GM21390 (cell line): ENCODE data around the gene NTM.

ENCODE experiments used
- ATAC-seq: cut with Tn5 transposase; IDR thresholded peaks from one replicate; pipeline ENCODE4 v1.9.1; 2021; ENCODE audit not compliant: unreplicated experiment

Gene NTM

DNA sequence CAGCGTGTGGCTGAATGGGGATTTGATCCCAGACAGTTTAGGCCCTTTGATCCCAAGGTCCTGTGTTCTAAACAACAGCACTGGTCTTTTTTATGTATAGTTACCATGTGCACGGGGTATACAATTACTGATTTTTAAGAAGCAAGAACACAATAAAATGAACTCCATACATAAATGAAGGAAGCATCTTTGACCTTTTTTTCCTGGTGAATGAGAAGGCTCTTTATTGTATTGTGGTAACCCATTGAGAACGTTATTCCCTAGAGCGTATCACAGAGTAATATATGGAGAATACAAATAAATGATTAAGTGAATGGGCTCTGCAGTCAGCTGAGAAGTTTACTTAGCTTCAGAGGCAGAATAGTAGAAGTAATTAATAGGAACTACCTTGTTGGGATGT is 563.6 kb downstream of the NTM start:
- ATAC-seq: no peak

DNA sequence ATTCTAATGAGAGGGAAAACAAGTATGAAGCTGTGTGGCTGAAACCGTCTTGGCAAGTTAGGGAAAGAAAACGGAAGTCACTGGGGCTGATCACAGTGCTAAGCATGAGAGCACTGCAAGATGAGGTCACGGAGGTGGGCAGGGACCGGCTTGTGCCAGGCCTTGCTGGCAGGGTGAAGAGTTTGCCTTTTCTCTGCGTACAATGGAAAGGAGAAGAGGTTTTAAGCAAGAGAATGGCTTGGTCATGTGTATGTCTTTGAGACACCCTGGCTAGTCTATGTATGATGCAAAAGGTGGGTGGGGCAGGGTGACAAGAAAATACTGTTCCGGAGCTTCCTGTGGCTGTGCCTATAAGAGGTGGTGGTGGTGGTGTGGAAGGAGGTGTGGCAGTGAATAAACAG is 567.9 kb downstream of the NTM start:
- no peak for ATAC-seq

DNA sequence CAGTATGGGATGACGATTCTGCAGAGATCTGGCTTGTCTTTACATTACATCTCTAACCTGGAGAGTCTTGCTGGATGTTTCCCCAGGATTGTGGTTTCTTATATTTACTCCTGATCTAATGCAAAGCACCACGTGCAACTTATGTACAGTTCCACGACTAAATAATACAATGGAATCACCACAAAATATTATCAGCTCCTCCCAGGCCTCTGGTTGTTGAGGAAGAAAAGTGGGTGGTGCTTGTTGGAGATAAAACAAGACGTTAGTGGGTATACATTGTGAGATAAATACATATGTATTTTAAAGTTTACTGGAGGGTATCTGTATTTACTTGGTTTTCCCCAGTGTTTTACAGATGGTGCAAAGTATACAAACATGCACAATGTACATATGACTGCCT is 569.7 kb downstream of the NTM start:
- no peak for ATAC-seq

DNA sequence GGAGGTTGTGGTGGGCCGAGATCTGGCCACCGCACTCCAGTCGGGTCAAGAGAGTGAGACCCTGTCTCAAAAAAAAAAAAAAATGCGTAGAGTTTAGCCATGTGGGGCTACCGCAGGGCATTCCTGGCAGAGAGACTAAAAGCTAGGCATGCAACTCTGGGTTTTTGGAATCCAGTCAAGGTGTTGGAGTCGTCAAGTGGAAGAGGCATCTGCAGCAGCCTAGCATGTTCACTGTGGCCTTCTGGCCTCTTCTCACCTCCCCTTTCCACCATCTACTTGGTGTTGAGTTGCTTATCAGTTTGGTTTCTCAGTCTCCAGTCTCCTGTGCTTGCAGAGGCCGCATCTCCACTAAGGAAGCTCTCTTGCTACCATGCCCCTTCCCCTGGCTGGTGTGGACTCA is 572.5 kb downstream of the NTM start:
- ATAC-seq: no peak

DNA sequence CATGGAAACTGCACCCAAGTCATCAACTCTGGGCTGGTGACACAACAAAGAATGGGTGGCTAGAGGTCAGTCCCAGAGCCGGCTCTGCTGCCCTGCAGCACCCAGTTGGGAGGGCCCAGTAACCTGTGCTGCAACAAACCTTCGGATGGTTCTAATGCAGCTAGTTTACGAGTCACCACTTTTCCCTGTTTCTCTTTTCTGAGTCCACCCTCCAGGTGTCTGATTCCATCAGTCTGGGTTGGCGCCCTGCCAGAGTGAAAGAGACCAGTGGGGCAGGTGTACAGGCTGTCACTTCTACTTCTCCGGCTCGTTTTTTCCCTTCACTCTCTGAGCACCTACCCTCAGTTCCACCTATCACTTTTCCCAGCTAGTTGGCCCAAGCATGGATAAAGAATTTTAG is 572.9 kb downstream of the NTM start:
- ATAC-seq: no peak

DNA sequence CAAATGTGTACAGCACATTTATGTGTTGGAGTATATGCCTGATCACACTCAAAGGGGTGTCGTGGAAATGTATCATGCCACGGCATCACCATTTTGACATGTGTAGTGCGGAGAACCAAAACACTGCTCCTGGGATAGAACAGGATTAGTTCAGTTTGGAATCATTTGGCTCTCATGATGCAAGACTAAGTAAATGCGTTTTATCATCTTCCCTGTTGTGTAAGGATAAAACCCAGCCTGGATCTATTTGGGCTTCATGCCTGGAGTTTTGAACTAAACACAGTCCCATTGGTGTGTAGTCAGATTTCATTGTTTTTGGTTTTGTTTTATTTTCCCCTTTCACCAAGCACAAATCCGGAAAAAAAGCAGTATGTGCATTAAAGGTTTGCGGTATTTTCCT is 574.3 kb downstream of the NTM start:
- no peak for ATAC-seq

DNA sequence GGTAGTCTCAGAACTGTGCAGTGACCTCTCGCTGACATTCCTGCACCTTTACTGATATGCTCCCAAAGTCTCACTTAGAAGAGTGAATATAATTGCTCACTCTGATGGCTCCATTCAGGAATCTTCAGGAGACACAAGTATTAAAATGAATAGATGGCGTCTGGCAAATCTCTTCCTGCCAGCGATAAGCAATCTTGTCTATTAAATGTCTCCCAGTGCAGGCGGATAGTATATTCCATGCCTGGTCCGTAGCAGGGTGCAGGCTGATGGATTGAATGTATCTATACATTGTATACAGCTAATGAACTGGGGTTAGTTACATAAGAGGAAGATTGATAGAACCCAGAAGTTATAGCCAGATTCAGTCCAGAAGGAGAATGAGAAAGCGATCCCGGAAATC is 575.3 kb downstream of the NTM start:
- ATAC-seq: no peak

DNA sequence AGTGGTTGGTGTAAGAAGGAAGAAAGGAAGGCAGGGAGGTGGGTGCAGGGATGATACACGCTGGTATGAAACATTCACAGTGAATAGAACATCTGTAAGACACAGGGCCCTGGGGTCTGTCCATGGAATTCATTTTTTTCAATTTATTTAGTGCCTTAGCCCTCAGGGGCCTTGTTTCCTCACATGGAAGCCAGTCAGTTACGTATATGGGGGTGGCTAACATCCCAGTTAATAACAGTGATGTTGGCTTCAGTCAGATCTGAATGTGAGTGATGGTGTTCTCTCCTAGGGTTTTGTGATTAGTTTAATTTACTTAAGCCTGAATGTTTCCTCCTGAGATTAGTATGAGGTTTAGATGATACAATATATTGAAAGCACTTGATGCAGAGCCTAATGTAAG is 577.1 kb downstream of the NTM start:
- ATAC-seq: no peak

DNA sequence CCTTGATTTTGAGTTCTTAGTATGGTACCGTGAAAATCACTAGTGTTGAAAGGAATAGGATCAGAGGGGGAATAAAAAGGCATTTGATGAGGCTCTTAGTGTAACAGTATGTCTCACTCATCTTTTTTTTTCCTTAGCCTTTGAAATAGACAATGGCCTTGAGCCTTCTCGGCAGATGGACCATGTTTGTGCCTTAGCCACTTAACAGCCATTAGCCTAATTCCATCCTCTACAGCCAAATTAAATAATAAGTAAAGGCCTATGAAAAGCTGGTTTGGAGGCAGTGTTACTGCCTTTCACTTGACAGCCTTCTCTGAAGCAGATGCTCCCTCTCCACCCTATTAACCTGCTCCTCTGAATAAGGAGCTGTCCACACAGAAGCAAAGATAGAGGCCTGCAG is 580.7 kb downstream of the NTM start:
- ATAC-seq: no peak

DNA sequence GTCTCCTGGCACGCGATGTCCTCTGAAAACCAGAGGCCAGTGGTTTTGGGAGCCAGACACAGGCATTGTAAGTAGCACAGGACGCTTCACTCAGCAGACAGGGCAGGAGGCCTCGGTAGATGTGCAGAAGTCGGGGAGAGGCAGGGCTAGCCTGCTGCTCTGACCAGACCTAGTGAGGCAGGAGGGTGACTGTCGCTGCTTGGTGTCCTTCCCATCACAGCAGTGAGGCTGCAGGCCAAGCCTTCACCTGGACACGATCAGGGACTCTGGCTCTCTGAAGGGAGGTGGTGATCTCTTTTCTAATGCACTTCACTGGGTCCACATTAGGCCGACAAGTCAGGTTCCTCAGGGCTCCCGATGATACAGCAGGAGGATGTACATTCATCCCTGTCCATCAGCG is 583.7 kb downstream of the NTM start:
- no peak for ATAC-seq

DNA sequence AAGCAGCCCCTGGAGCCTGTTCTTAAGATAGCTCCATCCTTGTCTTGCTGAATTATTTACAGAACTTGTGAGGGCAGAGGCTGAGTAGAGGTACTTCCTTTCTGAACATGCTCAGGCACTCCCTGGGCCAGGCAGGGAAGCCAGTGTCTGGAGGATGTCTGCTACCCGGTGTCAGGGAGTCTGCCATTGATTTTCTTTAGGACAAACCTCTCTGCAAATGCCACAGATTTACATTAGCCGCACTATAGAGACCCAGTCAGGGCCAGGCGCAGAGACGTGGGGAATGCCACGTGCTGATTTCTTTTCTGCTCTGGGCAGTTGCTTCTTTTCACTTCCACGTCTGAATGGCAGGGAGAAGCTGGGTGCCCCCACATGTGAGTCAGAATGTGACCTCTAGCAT is 585.5 kb downstream of the NTM start:
- ATAC-seq: no peak

DNA sequence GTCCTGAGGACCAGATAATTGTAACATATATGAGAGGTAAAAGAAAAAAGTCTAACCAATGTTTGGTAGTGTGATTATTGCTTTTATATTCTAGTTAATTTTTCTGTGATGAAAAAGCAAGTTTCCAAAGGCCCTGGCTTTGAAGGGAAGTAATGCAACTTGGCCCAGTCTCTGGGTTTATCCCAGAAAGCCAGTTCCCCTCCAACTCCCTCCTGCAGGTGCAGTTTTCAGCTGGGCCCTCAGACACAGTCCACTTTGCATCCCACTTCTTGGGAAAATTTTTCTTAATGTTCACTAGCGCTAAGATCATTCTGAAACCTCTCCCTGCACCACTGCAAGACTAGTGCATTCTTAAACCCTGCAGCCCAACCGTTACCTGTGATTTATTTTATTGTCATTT is 586.8 kb downstream of the NTM start:
- ATAC-seq: no peak

DNA sequence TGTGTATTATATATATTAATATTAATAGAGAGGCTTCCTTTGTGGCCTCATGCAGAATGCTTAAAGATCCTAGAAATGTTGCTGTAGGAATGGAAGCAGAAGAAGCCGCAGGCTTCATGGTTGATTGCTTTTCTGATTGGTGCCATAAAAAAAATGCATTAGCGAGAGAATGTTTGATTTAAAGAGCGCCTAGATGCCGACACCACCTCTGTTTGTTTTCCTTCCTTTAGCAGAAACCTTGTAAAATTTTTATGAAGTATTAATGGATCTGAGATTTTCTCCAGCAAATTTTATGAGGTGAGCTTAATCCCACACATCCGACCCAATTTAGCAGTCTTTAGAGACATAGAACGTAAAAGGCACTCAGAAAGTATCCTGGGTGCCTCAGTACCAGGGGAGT is 587.5 kb downstream of the NTM start:
- ATAC-seq: no peak

DNA sequence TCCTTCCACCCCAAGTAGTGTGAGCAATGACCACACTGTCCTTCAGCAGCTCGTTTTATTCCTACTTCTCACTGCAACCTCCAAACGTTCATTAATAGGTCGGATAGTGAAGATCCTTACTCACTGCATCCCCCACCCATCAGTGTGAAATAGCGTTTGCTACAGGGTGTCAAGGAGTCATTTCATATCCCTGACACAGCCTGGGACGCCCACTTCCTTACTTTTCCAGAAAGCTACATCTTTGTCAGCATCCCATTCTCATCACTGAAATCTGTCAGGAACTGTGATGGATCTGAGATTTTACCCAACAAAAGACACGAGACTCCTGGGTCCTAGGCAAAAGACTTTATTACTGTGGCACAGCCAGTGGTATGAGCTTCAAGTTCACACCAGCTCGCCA is 592.4 kb downstream of the NTM start:
- ATAC-seq: no peak

DNA sequence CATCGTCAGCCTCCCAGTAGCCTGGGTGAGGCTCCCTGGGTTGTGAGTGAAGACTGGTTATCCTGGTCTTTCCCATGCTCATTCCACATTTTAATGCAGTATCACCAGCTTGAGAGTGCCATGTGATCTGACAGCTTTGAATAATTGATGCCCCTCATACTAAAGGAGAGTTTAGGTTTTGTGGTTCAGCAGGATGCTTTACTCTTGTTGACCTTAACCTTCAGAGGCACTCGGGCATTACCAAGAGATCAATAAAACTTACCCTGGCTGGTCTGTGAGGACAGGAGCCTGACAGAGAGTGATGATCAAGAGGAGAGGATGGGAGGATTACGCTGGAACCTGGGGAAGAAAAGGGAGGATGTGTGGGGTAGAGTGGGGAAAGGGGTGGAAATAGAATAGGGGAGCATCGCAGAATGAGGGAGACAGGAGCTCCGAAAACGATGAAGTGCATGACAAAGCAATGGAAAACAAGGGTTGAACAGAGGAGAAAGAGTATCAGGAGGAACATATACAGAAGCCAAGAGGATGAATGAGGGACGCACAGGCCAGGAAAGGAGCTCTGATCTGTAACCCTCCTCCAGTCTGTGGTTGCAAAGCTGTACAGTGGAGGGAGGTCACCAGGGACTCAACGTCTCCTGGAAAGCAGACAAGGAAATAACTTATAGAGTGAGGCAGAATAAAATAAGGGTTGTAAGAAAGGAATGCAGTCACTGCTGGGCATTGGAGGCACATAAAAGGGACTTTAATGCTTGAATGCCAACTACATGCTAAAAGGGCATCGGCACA is 594.5 kb downstream of the NTM start:
- no peak for ATAC-seq

DNA sequence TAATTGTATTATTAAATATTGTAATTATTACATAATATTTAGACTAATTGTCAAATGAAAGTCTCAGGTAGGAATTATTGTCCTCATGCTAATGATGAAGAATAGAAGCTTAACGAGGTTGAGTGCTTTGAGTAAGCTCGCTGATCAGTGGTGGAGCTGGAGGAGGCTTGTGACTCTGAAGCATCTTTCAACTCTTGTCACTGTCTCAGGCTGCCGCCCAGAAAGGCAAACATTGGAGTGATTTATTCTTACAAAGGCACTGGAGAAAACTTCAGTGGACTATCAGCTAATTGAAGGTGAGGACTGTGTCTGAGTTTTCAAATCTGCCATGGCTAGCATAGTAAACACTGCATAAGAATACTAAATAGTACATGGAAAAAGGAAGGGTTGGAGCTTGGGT is 595.1 kb downstream of the NTM start:
- ATAC-seq: no peak

DNA sequence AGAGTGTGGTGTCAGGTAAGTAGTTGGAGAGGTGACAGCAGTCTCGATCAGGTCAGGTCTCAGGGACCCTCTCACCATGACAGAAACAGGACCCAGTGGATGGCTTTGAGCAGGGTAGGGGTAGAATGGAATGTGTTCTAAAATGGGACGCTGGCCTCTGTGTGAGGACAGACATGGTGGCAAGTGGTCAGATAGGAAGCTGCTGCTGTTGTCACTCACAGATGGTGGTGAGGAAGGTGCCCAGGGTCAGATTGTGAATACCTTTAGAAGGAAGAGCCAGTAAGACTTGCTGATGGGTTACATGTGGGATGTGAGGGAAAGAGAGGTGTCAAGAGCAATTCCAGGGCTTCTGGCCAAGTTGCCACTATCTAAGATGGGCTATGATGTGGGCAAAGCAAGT is 596.3 kb downstream of the NTM start:
- no peak for ATAC-seq

DNA sequence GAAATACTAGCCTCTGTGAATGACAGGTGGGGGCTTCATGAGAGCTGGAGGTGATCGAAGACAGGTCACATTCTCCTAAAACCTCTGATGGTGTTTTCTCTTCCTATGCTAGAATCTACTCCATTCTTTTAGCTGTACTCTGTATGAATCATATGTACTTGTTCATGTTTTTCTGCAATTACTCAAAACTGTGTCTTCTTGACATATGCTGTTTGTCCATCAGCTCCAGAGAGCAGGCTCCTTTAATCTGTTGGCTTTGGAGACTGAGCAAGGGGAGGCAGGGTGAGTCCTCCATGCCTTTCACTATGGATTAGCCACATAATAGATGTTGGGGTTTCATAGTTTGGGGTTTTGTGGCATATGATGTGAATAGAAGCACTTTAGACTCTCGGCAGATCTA is 598.8 kb downstream of the NTM start:
- ATAC-seq: no peak

DNA sequence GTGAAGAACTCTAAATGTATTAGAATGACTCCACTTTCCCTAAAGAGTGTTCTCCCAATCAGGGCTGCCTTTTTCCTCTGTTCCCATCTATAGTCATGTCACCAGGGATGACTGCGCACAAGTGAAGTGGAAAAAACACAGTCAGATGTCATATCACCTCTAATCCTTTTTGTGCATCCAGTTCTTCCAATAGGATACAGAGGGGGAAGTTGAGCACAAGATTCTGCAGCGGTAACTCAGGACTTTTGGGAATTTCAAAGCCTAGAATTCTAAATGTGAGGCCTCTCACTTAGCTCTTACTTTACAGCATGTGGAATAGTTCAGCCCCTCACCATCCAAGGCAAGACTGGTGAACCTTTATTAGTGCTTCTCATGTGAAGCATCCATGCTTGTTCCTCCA is 602.6 kb downstream of the NTM start:
- no peak for ATAC-seq

DNA sequence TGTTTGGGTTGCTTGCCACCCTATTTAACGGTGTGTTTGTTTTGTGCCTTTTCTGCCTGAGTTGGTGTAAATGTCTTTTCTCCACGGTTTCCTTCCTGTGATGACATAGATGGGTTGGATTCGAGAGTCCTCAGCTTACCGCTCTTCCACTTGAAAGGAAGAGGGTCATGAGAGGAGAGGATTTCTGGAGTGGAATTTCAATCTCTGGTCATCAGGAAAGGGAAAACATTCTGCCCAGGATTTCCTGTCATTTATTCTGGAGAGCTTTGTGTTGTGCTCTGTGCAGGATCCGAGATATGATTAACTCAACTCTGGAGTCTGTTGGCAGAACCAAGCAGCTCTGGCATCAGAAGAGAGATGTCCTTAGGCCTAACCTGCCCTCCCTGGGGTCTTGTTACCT is 605.2 kb downstream of the NTM start:
- no peak for ATAC-seq

DNA sequence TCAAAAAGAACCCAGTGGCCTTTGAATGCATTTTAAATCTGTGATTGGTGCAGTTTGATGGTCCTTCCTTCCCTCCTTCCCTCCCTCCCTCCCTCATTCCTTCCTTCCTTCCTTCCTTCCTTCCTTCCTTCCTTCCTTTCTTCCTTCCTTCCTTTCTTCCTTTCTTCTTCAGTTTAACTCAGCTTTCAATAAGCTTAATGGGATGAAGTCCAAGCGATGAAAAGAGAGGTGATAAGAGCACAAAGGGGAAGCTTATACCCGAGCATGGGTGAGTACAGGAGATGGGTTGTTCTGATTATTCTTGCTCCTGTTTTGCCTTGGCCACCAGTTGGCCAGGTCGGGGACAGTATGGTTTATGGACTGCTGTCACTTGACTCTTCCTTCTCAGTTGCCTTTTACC is 605.6 kb downstream of the NTM start:
- ATAC-seq: no peak

DNA sequence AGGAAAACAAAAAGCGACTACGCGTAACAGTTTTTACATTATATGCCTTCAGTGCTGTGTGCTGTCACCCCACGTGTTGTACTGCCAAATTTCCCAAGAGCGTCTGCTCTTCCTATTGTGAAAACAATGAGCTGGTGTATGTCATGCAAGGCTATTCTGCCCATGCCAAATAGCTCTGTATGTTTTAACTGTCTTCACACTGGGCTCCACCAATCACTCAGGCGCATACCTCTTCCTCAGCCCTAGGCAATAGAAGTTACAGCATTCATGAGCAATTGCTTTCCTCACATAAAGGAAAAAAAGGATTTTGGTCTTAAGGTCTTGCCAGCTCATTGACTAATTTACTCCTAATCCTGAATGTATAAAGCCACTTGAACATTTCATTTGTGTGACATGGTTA is 606.8 kb downstream of the NTM start:
- no peak for ATAC-seq

DNA sequence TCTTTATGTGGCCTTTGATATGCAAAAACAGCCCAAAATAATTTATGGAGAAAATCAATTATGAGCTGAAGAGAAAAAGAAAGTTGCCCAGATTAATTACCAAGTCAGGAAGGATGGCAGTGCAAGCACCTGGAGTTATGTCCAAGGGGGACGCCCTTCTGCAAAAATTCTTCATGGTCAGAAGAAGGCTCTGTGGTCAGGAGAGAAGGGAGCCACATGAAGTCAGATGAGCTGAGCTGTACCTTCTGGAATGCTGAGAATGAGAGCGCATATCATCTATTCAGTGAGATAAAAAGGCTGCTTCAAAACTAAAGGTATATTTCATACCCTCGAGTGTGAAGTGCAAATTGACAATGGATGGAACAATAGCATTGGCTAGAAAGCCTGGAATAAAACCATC is 607.4 kb downstream of the NTM start:
- no peak for ATAC-seq

DNA sequence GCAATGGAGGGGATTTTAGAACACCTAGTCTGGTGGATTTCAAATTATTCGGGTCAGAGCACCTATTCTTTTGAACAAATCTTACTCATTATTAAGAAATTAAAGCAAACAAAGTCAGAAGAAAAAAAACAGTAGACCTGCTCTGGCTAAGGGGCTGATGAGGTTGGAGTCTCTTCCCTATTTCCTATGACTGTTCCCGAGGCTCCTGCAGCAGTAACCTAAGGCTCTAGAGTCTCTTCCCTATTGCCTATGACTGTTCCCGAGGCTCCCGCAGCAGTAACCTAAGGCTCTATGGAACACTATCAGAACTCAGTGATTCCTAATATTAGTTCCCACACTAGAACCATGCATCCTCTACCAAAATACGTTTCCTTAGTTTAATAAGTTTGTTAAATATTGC is 607.9 kb downstream of the NTM start:
- no peak for ATAC-seq
